ENCODE measurements around the gene CUL3.

Gene CUL3

GRCh38 chr2:224555823-224556366, 29.3 kb downstream of the CUL3 start:
- Histone ChIP-seq H3K27me3 (ENCODE audit: control insufficient read depth in 1 of 2, insufficient read depth in 1 of 2, low read length in 2 of 2) (no peaks in the 10 kb centered on the region), H3K4me3 (ENCODE audit: insufficient read depth in 1 of 2, low read depth in 1 of 2, low read length in 2 of 2) (no peak overlapping the region), H3K18ac (ENCODE audit: low read depth in 1 of 2, low read length in 2 of 2) (no peak overlapping the region)

GRCh38 chr2:224552771-224553170, 32.4 kb downstream of the CUL3 start:
- H2AK5ac ChIP-seq (ENCODE audit: low read length, severe bottlenecking): no peak overlapping the region
- H3K4ac ChIP-seq (ENCODE audit: low read depth in 1 of 2, low read length in 2 of 2): no peak overlapping the region
- no CpG with 5 or more reads among the region's 2 CpGs for WGBS
- H3K9ac ChIP-seq (ENCODE audit: low read length): no peak overlapping the region
- H3K4me2 ChIP-seq (ENCODE audit: low read length, poor library complexity, severe bottlenecking): no peak overlapping the region
- no peak overlapping the region for H2BK15ac ChIP-seq (ENCODE audit: low read depth, poor library complexity, severe bottlenecking)
- no peaks in the 10 kb centered on the region for H3K4me1 ChIP-seq (ENCODE audit: control insufficient read depth, insufficient read depth, low read depth, low read length)
- H3K79me1 ChIP-seq (replicated peaks; ENCODE audit: low read length, poor library complexity, severe bottlenecking): peaks cover 11% of the 10 kb centered on the region
- no peak overlapping the region for H3K23ac ChIP-seq (ENCODE audit: low read length in 2 of 2)
- H4K8ac ChIP-seq (ENCODE audit: low read length): no peak overlapping the region
- no peak overlapping the region for H2BK120ac ChIP-seq (ENCODE audit: low read depth, low read length)
- no peak overlapping the region for H3K4me3 ChIP-seq (ENCODE audit: insufficient read depth in 1 of 2, low read depth in 1 of 2, low read length in 2 of 2)
- H3K27me3 ChIP-seq (ENCODE audit: control insufficient read depth in 1 of 2, insufficient read depth in 1 of 2, low read length in 2 of 2): no peaks in the 10 kb centered on the region
- no peak overlapping the region for H2BK12ac ChIP-seq (ENCODE audit: low read length in 2 of 2)
- DNase-seq: no peak
- H3K18ac ChIP-seq (ENCODE audit: low read depth in 1 of 2, low read length in 2 of 2): no peak overlapping the region
- H3K9me3 ChIP-seq (ENCODE audit: control insufficient read depth, low read length): no peaks in the 10 kb centered on the region
- H2BK5ac ChIP-seq (ENCODE audit: low read depth, low read length, poor library complexity, severe bottlenecking): no peak overlapping the region
- no peak overlapping the region for H2AFZ ChIP-seq (ENCODE audit: low read depth, low read length)
- H3K27ac ChIP-seq (ENCODE audit: low read length, poor library complexity, severe bottlenecking): no peak overlapping the region
- no peak overlapping the region for H4K91ac ChIP-seq (ENCODE audit: low read length)
- H3K36me3 ChIP-seq (ENCODE audit: control insufficient read depth in 1 of 2, insufficient read depth in 2 of 2, low read depth in 1 of 2, low read length in 2 of 2): peaks cover 5 to 31% of the 10 kb centered on the region in 2 experiments
- no peak overlapping the region for H3K14ac ChIP-seq (ENCODE audit: low read length in 2 of 2)

More at GRCh38 chr2:224555823-224556366, 29.3 kb downstream of the CUL3 start:
- Histone ChIP-seq H3K36me3 (ENCODE audit: control insufficient read depth in 1 of 2, insufficient read depth in 2 of 2, low read depth in 1 of 2, low read length in 2 of 2) (peaks cover 0 to 23% of the 10 kb centered on the region in 2 experiments), H2BK120ac (ENCODE audit: low read depth, low read length) (no peak overlapping the region), H2BK12ac (ENCODE audit: low read length in 2 of 2) (no peak overlapping the region), H3K14ac (ENCODE audit: low read length in 2 of 2) (no peak overlapping the region), H3K9ac (ENCODE audit: low read length) (peak overlapping the region; percentile 45), H3K27ac (ENCODE audit: low read length, poor library complexity, severe bottlenecking) (peak overlapping the region; percentile 45), H2AK5ac (ENCODE audit: low read length, severe bottlenecking) (no peak overlapping the region), H3K4me1 (ENCODE audit: control insufficient read depth, insufficient read depth, low read depth, low read length) (no peaks in the 10 kb centered on the region), H2AFZ (ENCODE audit: low read depth, low read length) (no peak overlapping the region), H3K4ac (ENCODE audit: low read depth in 1 of 2, low read length in 2 of 2) (no peak overlapping the region), H4K91ac (ENCODE audit: low read length) (no peak overlapping the region), H3K79me1 (replicated peaks; ENCODE audit: low read length, poor library complexity, severe bottlenecking) (peaks cover 5% of the 10 kb centered on the region), H4K8ac (ENCODE audit: low read length) (no peak overlapping the region), H3K4me2 (ENCODE audit: low read length, poor library complexity, severe bottlenecking) (no peak overlapping the region), H3K9me3 (ENCODE audit: control insufficient read depth, low read length) (no peaks in the 10 kb centered on the region), H2BK5ac (ENCODE audit: low read depth, low read length, poor library complexity, severe bottlenecking) (no peak overlapping the region), H3K23ac (ENCODE audit: low read length in 2 of 2) (no peak overlapping the region), H2BK15ac (ENCODE audit: low read depth, poor library complexity, severe bottlenecking) (no peak overlapping the region)
- DNase-seq: no peak
- WGBS: 97% methylated on average over 3 of the region's 4 CpGs

GRCh38 chr2:224551693-224552092, 33.5 kb downstream of the CUL3 start:
- Histone ChIP-seq H2AK5ac (ENCODE audit: low read length, severe bottlenecking) (no peak overlapping the region), H3K27ac (ENCODE audit: low read length, poor library complexity, severe bottlenecking) (no peak overlapping the region), H3K23ac (ENCODE audit: low read length in 2 of 2) (no peak overlapping the region), H3K4me2 (ENCODE audit: low read length, poor library complexity, severe bottlenecking) (no peak overlapping the region), H2BK15ac (ENCODE audit: low read depth, poor library complexity, severe bottlenecking) (no peak overlapping the region), H4K8ac (ENCODE audit: low read length) (no peak overlapping the region), H2BK120ac (ENCODE audit: low read depth, low read length) (no peak overlapping the region), H3K4me1 (ENCODE audit: control insufficient read depth, insufficient read depth, low read depth, low read length) (no peaks in the 10 kb centered on the region), H3K4ac (ENCODE audit: low read depth in 1 of 2, low read length in 2 of 2) (no peak overlapping the region), H3K9ac (ENCODE audit: low read length) (no peak overlapping the region), H2AFZ (ENCODE audit: low read depth, low read length) (no peak overlapping the region), H3K27me3 (ENCODE audit: control insufficient read depth in 1 of 2, insufficient read depth in 1 of 2, low read length in 2 of 2) (no peaks in the 10 kb centered on the region), H3K14ac (ENCODE audit: low read length in 2 of 2) (no peak overlapping the region), H3K18ac (ENCODE audit: low read depth in 1 of 2, low read length in 2 of 2) (no peak overlapping the region), H3K9me3 (ENCODE audit: control insufficient read depth, low read length) (no peaks in the 10 kb centered on the region), H3K4me3 (ENCODE audit: insufficient read depth in 1 of 2, low read depth in 1 of 2, low read length in 2 of 2) (no peak overlapping the region), H2BK12ac (ENCODE audit: low read length in 2 of 2) (no peak overlapping the region), H3K79me1 (replicated peaks; ENCODE audit: low read length, poor library complexity, severe bottlenecking) (peaks cover 16% of the 10 kb centered on the region), H4K91ac (ENCODE audit: low read length) (no peak overlapping the region), H3K36me3 (ENCODE audit: control insufficient read depth in 1 of 2, insufficient read depth in 2 of 2, low read depth in 1 of 2, low read length in 2 of 2) (peaks cover 5 to 28% of the 10 kb centered on the region in 2 experiments), H2BK5ac (ENCODE audit: low read depth, low read length, poor library complexity, severe bottlenecking) (no peak overlapping the region)
- WGBS: 94% methylated on average over 1 of the region's 1 CpG
- DNase-seq: no peak

GRCh38 chr2:224546926-224547325, 38.2 kb downstream of the CUL3 start:
- Histone ChIP-seq H2BK15ac (ENCODE audit: low read depth, poor library complexity, severe bottlenecking) (no peak overlapping the region), H2BK12ac (ENCODE audit: low read length in 2 of 2) (no peak overlapping the region)
- 98% methylated on average over 1 of the region's 1 CpG for WGBS

More at GRCh38 chr2:224546926-224547325, 38.2 kb downstream of the CUL3 start:
- no peak overlapping the region for H4K91ac ChIP-seq (ENCODE audit: low read length)
- H3K23ac ChIP-seq (ENCODE audit: low read length in 2 of 2): no peak overlapping the region
- no peak overlapping the region for H3K4me2 ChIP-seq (ENCODE audit: low read length, poor library complexity, severe bottlenecking)
- H3K14ac ChIP-seq (ENCODE audit: low read length in 2 of 2): no peak overlapping the region
- peaks cover 5% of the 10 kb centered on the region for H3K4me1 ChIP-seq (ENCODE audit: control insufficient read depth, insufficient read depth, low read depth, low read length)
- no peak overlapping the region for H2AK5ac ChIP-seq (ENCODE audit: low read length, severe bottlenecking)
- H3K4me3 ChIP-seq (ENCODE audit: insufficient read depth in 1 of 2, low read depth in 1 of 2, low read length in 2 of 2): no peak overlapping the region
- H2AFZ ChIP-seq (ENCODE audit: low read depth, low read length): no peak overlapping the region
- no peak overlapping the region for H3K18ac ChIP-seq (ENCODE audit: low read depth in 1 of 2, low read length in 2 of 2)
- no peak overlapping the region for H3K27ac ChIP-seq (ENCODE audit: low read length, poor library complexity, severe bottlenecking)
- no peak overlapping the region for H2BK5ac ChIP-seq (ENCODE audit: low read depth, low read length, poor library complexity, severe bottlenecking)
- no peak overlapping the region for H4K8ac ChIP-seq (ENCODE audit: low read length)
- peaks cover 12 to 17% of the 10 kb centered on the region in 2 experiments for H3K36me3 ChIP-seq (ENCODE audit: control insufficient read depth in 1 of 2, insufficient read depth in 2 of 2, low read depth in 1 of 2, low read length in 2 of 2)
- peaks cover 15% of the 10 kb centered on the region for H3K79me1 ChIP-seq (replicated peaks; ENCODE audit: low read length, poor library complexity, severe bottlenecking)
- no peak overlapping the region for H3K9ac ChIP-seq (ENCODE audit: low read length)
- H3K4ac ChIP-seq (ENCODE audit: low read depth in 1 of 2, low read length in 2 of 2): no peak overlapping the region
- no peak for DNase-seq
- no peak overlapping the region for H2BK120ac ChIP-seq (ENCODE audit: low read depth, low read length)
- no peaks in the 10 kb centered on the region for H3K27me3 ChIP-seq (ENCODE audit: control insufficient read depth in 1 of 2, insufficient read depth in 1 of 2, low read length in 2 of 2)
- H3K9me3 ChIP-seq (ENCODE audit: control insufficient read depth, low read length): no peaks in the 10 kb centered on the region

Measured in mesenchymal stem cell (in vitro differentiated cells and primary cell).